Neural progenitor cell (in vitro differentiated cells): ENCODE results near the gene CEP170B.

ENCODE experiments used
- CTCF ChIP-seq: fragments of 200-600 bp; sonication (generic); IDR thresholded peaks from 2 replicates; pipeline ENCODE4 v1.5.1; 2017; ENCODE audit warnings: antibody characterized with exemption, mild to moderate bottlenecking
- EZH2 ChIP-seq: fragments of 200-600 bp; sonication (generic); IDR thresholded peaks from 2 replicates; pipeline ENCODE4 v1.6.1; 2017; ENCODE audit warnings: antibody characterized with exemption, mild to moderate bottlenecking, moderate library complexity
- EZH2phosphoT487 ChIP-seq: fragments of 200-600 bp; sonication (generic); IDR thresholded peaks from 2 replicates; pipeline ENCODE4 v1.6.1; 2017; ENCODE audit warnings: antibody characterized with exemption

GRCh38 chr14:104855532-104856090, 9.5 kb upstream of the CEP170B start:
- TF ChIP-seq CTCF (no peak), EZH2 (no peak), EZH2phosphoT487 (no peak)
